ENCODE results near the gene FLOT2.
"Not testable (repeated sequence)": the region's sequence is repeated elsewhere in the genome, so short reads cannot be mapped to it uniquely, and the experiment has no call there.

The FLOT2 gene

DNA sequence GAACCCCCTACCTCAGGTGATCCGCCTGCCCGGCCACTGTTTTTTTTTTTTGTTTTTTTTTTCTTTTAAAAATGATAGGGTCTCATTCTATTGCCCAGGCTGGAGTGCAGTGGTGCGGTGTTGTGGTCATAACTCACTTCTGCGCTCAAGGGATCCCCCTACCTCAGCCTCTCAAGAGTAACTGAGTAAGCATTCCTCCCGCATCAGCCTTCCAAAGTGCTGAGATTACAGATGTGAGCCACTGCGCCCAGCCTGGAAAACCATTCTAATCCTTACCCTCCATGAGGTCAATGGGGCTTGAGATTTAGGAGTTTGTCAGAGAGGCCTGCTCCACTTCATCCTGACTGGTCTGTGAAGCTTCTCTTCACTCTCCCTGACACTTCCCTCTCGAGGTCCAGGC lies 30.3 kb downstream of the FLOT2 start:
- no peak for DNase-seq

DNA sequence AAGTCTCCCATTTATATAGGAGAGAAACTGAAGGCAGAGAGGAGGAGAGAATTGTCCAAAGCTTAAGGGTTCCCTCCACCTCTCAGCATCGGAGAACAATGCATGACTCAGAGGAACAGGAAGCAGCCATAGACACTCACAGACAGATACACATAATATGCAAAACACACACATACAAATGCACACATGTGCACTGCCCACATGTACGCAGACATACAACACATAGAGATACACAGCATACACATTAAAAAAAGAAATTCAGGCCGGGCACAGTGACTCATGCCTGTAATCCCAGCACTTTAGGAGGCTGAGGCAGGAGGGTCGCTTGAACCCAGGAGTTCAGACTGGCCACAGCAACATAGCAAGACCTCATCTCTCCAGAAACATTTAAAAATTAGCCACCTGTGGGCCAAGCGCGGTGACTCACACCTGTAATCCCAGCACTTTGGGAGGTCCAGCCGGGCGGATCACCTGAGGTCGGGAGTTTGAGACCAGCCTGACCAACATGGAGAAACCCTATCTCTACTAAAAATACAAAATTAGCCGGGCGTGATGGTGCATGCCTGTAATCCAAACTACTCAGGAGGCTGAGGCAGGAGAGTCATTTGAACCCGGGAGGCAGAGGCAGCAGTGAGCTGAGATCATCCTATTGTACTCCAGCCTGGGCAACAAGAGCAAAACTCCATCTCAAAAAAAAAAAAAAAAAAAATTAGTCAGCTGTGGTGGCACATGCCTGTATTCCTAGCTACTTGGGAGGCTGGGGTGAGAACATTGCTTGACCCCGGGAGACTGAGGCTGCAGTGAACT lies 31.4 kb downstream of the FLOT2 start:
- DNase-seq = no peak

DNA sequence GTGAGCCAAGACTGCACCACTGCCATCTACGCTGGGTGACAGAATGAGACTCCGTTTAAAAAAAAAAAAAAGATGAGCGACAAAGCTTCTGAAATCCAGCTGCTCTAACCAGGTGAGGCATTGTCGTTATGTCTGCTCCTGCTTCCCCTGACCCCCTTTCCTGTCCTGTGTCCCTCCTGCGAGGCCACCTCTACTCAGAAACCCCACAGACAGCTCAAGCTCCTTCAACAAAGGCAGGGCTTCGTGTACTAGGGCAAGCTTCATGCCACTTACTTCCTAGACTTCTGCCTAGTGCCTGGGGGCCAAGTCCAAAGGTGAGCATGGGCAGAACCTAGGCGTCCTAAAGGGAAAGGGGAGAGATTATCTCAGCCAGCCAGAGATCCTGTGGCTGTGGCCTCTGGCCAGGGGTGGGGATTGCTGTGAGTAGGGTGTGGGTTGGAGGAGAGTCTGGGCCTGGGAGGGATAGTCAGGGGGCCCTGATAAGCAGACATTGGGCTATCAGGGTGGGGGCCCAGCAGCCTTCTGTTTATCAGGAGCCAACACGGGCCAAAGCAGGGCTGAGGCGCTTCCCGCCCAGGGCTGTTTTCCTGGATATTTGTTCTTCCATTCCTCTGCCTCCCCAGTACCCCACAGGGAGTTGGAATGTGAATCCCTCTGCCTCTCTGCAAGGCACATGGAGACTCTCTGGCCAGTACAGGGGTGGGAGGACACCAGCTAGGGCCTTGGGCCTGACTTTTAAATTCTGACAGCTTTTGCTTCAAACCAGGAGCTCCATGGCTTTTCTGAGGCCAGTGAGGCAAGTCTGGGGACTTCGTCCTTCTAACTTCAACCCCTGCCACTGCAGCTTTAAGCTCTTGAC lies 32.3 kb downstream of the FLOT2 start:
- DNase-seq = no peak

DNA sequence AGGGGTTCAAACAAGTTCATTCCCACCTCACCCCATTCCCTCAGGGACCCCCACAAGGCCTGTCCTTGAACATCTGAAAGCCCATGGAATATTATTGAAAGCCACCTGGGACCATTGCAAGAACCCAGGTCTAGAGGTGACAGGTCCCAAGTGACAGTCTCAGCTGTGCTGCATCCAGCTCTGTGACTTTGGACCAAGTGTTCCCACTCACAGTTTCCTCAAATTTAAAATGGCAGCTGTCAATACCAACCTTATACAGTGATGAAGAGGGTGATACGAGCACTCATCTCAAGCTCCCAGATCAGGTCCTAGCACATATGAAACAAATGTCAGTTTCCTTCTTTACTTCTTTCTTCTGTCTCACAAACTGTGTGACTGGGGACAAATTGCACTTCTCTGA lies 33.6 kb downstream of the FLOT2 start:
- no peak for DNase-seq

DNA sequence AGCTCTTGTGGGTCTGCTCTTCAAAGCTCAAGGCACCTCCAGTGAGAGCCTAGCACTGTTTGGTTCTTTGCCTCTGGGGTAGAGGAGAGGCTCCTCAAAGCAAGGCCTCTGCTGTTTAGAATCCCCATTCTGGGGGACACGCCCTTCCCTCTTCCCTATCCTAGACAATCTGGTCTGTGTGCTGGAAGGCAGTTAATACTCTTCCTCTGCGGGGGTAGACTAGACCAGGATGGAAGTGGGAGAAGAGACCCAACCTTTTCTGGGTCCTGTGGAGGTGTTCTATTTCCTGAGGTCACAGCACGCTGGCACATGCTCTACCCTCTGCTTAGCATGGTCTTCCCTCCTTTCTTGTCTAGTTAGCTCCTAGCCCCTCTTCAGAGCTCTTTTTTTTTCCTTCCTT lies 35.0 kb downstream of the FLOT2 start:
- DNase-seq = no peak

DNA sequence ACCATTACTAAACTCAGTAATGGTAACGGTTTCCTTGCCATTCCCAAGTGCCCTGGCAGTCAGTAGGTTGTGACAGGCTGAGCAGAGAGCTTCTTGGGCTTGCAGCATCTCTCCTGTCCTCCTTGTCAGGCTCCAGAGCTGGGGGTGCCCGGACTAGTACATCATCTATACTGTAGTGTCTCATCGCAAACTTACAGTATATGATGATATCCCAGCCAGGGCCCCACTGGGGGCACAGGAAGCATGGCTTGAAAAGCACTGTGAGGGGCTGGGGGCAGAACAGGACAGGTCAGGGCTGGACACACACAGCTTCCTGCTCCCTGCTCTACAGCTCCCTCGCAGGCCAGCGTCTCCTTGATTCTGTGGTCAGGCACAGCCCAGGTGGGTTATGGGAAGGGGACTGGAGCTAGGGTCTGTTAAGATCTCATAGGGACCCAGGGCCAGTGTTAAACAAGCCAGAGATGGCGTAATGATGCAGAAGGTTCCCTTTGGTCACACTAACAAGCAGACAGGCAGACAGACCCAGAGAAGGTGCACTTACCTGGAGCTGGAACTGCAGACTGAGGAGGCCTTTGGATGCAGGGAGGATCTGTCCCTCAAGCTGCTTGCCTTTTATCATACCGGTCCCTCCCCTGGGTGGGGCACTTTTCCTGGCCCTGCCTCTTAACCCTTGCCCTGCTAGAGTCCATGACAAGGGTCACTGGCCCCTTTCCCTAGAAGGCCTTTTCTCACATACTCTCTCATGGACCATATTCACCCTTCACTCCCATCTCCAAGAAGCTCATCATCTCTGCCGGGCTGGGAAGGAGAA lies 35.9 kb downstream of the FLOT2 start:
- no peak for DNase-seq

DNA sequence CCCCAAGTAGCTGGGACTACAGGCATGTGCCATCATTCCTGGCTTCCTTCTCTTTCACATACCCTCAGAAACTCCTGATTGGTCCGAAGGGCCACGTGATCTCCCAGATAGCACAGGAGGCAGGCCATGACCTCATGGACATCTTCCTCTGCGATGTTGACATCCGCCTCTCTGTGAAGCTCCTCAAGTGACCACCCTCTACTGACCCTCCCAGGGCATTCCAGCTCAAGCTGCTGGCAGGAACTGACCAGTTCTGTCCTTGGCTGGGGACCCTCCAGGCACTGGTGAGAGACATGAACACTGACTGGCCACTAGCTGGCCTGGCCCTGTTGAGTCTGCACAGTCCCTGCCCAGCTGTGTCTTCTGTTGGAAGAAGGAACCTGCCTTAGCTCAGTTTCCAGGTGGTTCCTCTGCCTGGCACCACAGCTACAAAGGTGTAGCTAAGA lies 37.1 kb downstream of the FLOT2 start:
- DNase-seq = no peak

DNA sequence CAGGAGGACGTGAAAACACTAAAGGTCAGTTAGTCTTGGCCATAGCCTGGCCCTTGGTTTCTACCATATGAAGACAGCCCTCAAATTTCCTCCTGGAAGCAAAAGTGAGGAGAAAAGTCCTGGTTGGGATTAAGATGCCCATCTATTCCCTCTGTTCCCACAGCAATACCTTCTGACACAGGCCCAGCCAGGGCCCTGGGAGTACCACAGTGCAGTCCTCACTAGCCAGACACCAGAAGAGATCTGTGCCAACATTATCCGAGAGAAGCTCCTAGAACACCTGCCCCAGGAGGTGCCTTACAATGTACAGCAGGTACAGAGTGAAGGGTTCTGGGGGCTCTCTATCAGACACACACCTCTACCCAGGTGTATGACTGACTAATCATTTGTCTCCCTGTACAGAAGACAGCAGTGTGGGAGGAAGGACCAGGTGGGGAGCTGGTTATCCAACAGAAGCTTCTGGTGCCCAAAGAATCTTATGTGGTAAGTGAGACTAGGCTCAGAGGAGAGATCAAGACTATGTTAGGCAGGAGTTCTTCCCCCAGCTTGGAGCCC lies 38.7 kb downstream of the FLOT2 start:
- DNase-seq = no peak

DNA sequence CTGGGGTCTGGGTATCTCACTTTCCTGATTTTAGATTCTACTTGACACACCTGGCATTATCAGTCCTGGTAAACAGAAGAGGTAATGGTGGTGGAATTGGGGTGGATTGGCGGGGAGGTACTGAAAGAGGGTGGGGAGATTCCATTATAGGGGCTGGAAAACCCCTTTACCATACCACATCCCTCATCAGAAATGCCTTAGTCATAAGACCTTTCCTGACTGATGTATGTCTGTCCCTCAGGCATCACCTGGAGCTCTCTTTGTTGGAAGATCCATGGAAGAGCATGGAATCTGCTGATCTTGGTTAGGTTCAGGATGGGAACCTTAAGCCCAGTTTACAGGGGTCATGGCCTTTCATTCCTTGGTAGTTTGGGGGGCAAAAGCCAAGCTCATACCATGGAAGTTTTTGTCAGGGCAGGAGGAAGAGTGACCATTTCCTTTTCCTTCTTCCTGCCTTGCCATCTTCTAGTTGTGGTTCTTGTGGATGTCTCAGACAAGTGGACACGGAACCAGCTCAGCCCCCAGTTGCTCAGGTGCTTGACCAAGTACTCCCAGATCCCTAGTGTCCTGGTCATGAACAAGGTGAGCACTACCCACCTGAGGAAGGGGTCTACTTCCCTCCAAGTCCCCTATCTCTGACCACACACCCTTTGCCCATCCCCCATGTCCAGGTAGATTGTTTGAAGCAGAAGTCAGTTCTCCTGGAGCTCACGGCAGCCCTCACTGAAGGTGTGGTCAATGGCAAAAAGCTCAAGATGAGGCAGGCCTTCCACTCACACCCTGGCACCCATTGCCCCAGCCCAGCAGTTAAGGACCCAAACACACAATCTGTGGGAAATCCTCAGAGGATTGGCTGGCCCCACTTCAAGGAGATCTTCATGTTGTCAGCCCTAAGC lies 39.4 kb downstream of the FLOT2 start:
- no peak for DNase-seq

DNA sequence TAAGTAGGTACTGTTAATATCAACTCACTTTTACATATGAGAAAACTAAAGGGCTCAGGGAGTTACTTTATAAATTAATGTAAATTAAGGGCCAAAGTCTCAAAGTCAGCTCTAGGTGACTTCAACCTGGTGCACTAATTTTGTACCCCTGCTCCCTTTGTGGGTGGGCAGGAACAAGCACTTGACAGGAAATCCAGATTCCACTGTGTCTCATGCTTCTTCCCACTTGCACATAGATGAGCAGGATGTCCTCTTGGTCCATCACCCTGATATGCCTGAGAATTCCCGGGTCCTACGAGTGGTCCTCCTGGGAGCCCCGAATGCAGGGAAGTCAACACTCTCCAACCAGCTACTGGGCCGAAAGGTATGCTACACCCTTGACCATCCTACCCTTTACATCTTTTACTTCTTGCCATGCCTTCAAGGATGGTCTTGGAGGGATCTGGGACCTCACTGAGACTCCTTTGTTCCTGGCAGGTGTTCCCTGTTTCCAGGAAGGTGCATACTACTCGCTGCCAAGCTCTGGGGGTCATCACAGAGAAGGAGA lies 41.4 kb downstream of the FLOT2 start:
- no peak for DNase-seq

DNA sequence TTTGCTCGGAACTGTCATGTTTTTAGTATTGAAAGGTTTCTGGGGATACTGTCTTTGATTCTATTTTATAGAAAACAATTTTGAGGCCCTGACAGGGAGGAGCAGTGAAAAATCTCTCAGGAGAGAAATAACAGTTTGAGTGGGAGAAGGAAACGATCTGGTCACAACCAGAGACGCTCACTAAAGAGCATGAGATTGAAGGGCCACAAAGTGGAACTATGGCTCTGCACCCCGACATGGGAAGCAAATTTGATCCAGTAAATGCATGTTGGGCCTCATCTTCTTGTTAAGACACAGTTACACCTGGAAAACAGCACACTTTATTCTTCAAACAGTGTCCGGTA lies 42.2 kb downstream of the FLOT2 start:
- no peak for DNase-seq

DNA sequence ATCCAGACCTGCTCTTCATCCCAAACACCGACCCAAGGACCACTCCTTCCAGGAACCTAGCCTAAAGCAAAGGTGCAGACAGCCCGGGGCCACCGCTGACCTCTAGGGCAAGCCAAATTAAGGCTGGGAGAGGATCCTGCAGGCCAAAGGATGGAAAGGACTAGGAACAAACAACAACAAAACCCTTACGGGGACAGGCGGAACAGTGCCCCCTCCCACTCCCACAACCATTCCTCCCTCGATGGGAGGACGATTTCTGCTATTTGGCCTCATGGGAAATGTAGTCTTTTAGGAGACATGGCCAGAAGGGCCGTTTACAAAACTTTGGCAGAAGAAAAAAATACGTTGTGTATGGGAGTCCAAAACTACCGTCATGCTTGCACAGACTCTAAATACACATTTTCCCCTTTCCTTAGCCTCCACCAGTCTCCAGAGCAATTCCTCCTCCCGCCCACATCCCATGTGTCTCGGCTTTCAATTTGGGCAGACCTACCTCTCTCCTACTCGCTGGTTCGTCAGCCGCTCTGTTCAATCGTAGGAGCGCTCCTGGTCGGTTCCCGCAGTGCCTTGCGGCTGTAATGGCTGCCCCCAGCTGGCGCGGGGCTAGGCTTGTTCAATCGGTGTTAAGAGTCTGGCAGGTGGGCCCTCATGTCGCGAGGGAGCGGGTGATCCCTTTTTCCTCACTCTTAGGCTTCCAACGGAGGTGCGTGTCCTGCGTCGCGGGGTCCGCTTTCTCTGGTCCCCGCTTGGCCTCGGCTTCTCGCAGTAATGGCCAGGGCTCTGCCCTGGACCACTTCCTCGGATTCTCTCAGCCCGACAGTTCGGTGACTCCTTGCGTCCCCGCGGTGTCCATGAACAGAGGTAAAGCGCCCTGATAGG lies 42.8 kb downstream of the FLOT2 start, which contains the start of gene ERAL1:
Gene ERAL1, plus strand, starts transcription at position 560 of the 879 bp plus-strand sequence. Its CDS starts 19 bp downstream, at position 579.
- DNase-seq = peak; percentile 80

DNA sequence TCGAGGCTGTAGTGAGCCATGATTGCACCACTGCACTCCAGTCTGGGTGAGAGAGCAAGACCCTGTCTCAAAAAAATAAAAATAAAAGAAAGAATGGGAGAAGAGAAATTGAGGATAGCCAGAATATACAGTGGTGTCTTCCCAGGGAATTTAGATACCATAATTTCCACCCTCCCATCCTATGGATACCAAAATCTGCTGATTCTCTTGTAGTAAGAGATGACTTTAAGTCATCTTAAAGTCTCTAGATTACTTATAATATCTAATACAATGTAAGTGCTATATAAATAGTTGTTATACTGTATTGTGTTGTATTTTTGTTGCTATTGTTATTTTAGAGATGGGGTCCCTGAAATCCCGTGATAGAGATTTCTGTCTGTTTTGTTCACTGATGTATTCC lies 44.2 kb downstream of the FLOT2 start:
- DNase-seq = no peak

DNA sequence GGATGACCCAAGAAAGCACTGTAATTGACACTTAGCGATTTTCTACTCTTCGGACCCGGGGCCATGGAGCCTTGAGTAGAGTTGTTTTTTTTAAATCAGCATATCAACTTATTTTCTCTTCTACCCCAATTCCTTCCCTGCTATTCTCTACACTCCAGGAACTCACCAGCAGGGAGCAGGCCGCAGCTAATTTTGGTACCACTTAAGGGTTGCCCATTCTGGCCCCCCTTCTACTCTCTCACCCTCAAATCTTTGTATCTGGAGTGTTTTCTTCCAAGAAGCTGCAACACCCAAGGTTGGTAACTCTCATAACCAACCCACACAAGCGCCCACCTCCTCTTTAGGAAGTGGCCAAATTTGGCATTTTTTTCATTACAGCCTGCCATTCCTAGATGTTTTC lies 48.3 kb downstream of the FLOT2 start:
- no peak for DNase-seq

DNA sequence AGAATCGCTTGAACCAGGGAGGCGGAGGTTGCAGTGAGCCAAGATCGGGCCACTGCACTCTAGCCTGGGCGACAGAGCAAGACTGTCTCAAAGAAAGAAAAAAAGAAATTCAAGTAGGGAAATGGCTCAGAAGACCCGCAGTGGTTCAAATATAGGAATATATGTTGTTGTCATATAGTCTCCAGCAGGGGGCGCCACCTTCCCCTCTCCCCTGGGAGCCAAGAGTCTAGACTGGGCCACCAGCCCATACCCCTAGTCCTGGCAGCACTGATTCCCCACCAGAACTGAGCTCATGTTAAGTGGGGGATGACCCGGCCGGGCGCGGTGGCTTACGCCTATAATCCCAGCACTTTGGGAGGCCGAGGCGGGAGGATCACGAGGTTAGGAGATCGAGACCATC lies 48.9 kb downstream of the FLOT2 start:
- peak; percentile 42 for DNase-seq

DNA sequence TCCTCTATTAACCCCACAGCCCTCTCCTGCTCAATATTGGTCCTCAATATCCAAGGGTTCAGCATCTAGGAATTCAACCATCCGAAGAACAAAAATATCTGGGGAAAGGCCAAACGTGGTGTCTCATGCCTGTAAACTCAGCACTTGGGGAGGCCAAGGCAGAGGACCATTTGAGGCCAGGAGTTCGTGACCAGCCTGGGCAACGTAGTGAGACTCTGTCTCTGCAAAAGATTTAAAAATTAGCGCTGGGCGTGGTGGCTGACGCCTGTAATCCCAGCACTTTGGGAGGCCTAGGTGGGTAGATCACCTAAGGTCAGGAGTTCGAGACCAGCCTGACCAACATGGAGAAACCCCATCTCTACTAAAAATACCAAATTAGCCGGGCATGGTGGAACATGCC lies 50.8 kb downstream of the FLOT2 start:
- DNase-seq = not testable (repeated sequence)

DNA sequence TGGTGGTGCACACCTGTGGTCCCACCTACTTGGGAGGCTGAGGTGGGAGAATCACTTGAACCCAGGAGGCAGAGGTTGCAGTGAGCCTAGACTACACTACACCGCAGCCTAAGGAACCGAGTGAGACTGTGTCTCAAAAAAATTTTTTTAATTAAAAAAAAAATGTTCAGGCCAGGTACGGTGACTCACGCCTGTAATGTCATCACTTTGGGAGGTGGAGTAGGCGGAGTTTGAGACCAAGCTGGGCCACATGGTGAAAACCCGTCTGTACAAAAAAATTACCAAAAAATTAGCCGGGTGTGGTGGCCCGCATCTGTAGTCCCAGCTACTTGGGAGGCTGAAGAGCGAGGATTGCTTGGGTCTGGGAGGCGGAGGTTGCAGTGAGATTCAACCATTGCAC lies 51.3 kb downstream of the FLOT2 start:
- DNase-seq = no peak

DNA sequence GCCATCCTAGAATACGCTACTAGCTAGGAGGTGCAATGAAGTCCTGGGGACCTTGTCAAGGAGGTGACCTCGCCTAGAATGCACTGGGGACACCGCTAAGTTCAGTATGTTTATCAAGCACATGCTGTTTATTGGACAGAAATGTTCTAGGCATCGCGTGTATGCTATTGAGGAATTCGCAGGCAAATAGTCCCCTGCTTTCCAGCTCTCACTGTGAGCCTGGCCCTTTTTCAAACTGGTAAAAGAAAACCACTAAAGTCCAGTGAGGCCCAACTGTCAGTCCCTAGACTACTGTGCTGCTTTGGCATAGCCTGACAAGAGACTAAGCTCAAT lies 53.8 kb downstream of the FLOT2 start:
- DNase-seq = no peak

DNA sequence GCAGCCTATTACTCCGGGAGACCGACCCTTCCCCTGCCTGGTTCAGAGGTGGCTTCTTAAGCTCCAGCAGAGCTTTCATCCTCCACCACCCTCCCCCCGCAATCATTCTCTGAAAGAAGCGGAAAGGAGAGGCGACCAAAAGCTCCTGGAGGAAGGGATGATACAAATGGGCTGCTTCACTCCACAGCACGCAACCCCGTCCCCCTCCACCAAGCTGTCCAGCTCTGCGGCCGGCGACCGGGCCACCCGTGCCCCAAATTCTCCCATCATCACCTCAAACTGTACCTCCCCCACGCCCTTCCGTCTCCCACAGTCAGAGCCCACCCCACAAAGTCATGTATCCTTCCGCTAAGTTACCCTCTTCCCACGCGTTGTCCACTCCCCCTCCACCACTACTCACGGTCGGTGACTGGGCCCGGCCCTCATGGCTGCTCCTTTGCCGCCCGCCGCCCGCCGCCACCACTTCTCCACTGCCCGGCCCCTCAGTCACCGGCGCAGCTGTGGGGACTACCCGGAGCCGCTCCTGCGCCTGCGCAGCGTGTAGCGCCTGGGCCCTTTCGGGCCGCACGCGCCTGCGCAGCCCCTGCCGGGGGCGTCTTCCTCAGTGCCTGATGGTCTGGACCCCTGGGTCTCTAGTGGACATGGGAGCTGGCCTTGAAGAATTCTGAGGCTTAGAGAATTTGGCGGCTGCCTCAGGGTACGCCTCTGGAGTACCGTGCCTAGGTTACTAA lies 55.1 kb downstream of the FLOT2 start, which contains the start of gene FAM222B:
Gene FAM222B, minus strand, starts transcription at position 509 of the 731 bp plus-strand sequence. CDS start 76,123 bp downstream, outside the sequence.
- peak; percentile 83 for DNase-seq

DNA sequence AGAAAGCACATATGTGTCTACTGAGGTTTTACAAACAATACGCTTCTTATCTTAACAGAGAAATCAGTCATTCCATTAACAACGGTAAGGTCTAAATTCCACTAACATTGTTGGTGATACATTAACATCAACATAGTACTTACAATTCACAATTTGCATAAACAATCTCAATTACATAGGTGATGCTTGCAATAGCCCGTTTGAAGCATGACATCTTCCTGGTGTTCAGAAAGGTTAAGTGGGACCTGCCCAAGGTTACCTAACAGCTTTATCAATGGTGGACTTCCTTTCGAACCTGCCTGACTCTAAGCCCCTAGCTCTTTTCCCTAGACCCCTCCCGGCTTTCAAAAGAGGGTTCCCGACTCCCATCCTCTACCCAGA lies 55.6 kb downstream of the FLOT2 start:
- DNase-seq = peak; percentile 13

Measured in CD4-positive, alpha-beta T cell treated with Interleukin-4 for 4 hours (primary cell).